Measurements from ENCODE around the gene H3-3A. TPM values are rescaled to one million over a fixed set of nuclear protein-coding genes. Genes with fewer than 3 reads are reported as not detected.
A peak's percentile ranks its signal among the peaks of the same experiment; 100 is the strongest.

The H3-3A gene
- total and polyA plus RNA-seq, 2 experiments from 2014 or later = 913 to 2,407 TPM

DNA sequence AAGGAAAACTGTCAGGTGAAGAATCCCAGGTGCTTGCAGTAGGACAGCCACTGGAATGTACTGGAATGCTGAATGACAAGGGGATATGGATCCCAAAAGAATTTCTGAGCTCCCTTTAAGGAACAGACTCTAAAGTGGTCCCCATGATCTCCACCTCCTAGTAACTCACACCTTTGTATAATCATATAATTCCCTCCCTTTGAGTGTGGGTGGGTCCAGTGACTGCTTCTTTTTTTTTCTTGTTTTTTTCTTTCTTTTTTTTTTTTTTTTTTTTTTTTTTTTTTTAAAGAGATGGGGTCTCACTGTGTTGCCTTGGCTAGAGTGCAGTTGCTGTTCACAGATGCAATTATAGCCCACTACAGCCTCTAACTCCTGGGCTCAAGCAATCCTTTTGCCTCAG, 28.5 kb upstream of the H3-3A start:
- peaks cover 4% of the 10 kb centered on the region for H3K27me3 Mint-ChIP-seq (ENCODE audit: insufficient read depth, low read depth, poor library complexity)
- Histone ChIP-seq H3K4me3 (no peak overlapping the region), H3K27me3 (ENCODE audit: insufficient read depth) (no peaks in the 10 kb centered on the region), H3K4me1 (ENCODE audit: insufficient read depth) (no peaks in the 10 kb centered on the region), H3K4me2 (no peak overlapping the region), H3K79me2 (replicated peaks; ENCODE audit: insufficient read depth) (no peaks in the 10 kb centered on the region), H3K9me2 (ENCODE audit: insufficient read depth) (no peaks in the 10 kb centered on the region), H4K20me1 (replicated peaks; ENCODE audit: insufficient read depth) (no peaks in the 10 kb centered on the region), H3K27ac (ENCODE audit: low read depth) (no peak overlapping the region), H3K36me3 (ENCODE audit: insufficient read depth) (no peaks in the 10 kb centered on the region), H2AFZ (peak overlapping the region; percentile 66; the same call in 1 of the 2 replicates), H3F3A (replicated peaks; ENCODE audit: low read depth) (0 out of 2 replicates have a peak, but pooled peaks cover 2% of the 10 kb centered on the region)
- no peak overlapping the region for H3K4me3 Mint-ChIP-seq
- DNase-seq (ENCODE audit: low spot score) (peak; percentile 38), ATAC-seq (peak; percentile 35; the same call in 2 of the 3 replicates)
- no peak overlapping the region for H3K27ac Mint-ChIP-seq
- no peaks in the 10 kb centered on the region for H3K4me1 Mint-ChIP-seq
- H3K36me3 Mint-ChIP-seq (ENCODE audit: low read depth) = no peaks in the 10 kb centered on the region
- H3K9me3 Mint-ChIP-seq = no peaks in the 10 kb centered on the region
- no peak for TF ChIP-seq STAT1 (IDR thresholded peaks at IDR 0.05; ENCODE audit: unreplicated experiment)
- no peak for TF ChIP-seq ZNF331 (CRISPR knock-in tag; IDR thresholded peaks at IDR 0.05; ENCODE audit: low read depth)
- no peak for TF ChIP-seq ZNF114 (CRISPR knock-in tag; IDR thresholded peaks at IDR 0.05)
- TF ChIP-seq EZH2phosphoT487 (IDR thresholded peaks at IDR 0.05; ENCODE audit: unreplicated experiment) = no peak
- no peak for TF ChIP-seq EZH2 (IDR thresholded peaks at IDR 0.05; ENCODE audit: low read depth, unreplicated experiment)
- no peak for TF ChIP-seq POLR2AphosphoS5 (IDR thresholded peaks at IDR 0.05; ENCODE audit: low read depth)
- no peak for TF ChIP-seq JUNB (IDR thresholded peaks at IDR 0.05; ENCODE audit: unreplicated experiment)
- no peak for TF ChIP-seq CREB1 (CRISPR knock-in tag; IDR thresholded peaks at IDR 0.05; ENCODE audit: low read depth)
- TF ChIP-seq ZNF462 (CRISPR knock-in tag; IDR thresholded peaks at IDR 0.05) = no peak
- TF ChIP-seq, protein P1, sequence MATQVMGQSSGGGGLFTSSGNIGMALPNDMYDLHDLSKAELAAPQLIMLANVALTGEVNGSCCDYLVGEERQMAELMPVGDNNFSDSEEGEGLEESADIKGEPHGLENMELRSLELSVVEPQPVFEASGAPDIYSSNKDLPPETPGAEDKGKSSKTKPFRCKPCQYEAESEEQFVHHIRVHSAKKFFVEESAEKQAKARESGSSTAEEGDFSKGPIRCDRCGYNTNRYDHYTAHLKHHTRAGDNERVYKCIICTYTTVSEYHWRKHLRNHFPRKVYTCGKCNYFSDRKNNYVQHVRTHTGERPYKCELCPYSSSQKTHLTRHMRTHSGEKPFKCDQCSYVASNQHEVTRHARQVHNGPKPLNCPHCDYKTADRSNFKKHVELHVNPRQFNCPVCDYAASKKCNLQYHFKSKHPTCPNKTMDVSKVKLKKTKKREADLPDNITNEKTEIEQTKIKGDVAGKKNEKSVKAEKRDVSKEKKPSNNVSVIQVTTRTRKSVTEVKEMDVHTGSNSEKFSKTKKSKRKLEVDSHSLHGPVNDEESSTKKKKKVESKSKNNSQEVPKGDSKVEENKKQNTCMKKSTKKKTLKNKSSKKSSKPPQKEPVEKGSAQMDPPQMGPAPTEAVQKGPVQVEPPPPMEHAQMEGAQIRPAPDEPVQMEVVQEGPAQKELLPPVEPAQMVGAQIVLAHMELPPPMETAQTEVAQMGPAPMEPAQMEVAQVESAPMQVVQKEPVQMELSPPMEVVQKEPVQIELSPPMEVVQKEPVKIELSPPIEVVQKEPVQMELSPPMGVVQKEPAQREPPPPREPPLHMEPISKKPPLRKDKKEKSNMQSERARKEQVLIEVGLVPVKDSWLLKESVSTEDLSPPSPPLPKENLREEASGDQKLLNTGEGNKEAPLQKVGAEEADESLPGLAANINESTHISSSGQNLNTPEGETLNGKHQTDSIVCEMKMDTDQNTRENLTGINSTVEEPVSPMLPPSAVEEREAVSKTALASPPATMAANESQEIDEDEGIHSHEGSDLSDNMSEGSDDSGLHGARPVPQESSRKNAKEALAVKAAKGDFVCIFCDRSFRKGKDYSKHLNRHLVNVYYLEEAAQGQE (IDR thresholded peaks at IDR 0.05; ENCODE audit: unreplicated experiment) = no peak
- no peak for TF ChIP-seq NANOG (IDR thresholded peaks at IDR 0.05; ENCODE audit: borderline replicate concordance)
- TF ChIP-seq, protein P2, sequence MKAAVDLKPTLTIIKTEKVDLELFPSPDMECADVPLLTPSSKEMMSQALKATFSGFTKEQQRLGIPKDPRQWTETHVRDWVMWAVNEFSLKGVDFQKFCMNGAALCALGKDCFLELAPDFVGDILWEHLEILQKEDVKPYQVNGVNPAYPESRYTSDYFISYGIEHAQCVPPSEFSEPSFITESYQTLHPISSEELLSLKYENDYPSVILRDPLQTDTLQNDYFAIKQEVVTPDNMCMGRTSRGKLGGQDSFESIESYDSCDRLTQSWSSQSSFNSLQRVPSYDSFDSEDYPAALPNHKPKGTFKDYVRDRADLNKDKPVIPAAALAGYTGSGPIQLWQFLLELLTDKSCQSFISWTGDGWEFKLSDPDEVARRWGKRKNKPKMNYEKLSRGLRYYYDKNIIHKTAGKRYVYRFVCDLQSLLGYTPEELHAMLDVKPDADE (IDR thresholded peaks at IDR 0.05) = no peak

Data from GM23338 (cell line).